Cerebellar cortex (tissue), 1 donor: ENCODE measurements around the gene PIK3R6.
A peak's percentile ranks its signal among the peaks of the same experiment; 100 is the strongest.
"Not testable (repeated sequence)": the region's sequence is repeated elsewhere in the genome, so short reads cannot be mapped to it uniquely, and the experiment has no call there.

Experiments
- DNase-seq: peaks from one replicate; pipeline ENCODE4 v3.0.0-alpha.2; 2015; ENCODE audit warnings: low spot score

Gene PIK3R6

DNA sequence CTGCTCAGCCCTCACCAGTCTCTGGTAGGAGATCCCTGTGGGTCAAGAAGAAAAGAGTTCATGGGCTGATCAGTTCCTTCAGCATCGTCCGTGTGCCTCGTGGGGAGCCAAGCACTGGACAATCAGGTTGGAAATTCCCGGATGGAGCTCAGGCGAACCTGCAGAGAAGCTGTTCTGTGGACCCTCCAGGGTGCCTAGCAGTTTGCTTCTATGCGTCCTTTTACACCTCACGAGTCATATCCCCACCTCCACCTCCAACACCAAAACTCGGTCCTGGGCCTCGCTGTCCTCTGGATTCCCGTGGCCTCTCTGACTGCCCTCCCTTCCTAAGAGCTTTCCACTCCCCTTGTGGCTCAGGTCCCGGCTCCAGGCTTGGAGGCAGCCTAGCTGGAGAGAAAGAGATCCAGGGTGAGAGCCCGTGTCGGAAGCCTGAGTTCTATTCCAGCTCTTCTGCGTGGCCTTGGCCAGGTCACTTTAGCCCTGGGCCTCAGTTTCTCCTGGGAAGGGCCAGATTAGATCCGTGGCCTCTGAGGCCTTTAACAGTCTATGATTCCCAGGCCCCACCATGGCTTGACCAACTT is 26.2 kb upstream of the PIK3R6 start:
- DNase-seq = no peak

DNA sequence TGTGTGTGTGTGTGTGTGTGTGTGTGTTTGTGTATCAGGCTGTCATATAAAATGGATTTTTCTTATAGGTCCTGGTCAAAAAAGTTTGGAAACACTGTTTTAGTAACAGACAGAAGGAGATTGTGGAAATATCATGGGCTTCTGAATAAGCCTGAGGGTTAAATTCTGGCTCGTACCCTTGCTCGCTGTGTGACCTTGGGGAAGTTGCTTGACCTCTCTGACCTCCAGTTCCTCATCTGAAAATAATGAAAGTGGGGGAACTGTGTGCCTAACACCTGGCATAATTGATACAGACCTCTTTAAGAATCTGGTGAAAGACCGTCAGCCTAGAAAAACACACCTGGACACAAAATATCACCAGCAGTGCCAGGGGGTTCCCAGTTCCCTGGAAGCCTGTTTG is 25.6 kb upstream of the PIK3R6 start:
- DNase-seq = no peak

DNA sequence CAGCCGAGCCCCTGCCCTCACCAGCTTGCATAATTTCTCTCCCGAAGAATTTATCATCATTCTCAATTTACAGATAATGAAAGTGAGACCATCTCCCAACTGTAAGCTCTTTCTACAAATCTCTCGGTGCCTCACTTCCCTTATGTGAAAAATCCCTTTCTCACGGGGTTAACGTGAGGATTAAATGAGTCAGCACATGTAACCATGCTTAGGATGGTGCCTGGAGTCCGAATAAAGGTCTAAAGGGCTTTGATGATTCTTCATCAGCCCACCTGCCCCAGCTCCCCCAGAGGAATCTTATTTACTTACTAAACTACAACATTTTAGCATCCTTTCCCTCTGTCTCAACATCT is 24.8 kb upstream of the PIK3R6 start:
- DNase-seq = no peak

DNA sequence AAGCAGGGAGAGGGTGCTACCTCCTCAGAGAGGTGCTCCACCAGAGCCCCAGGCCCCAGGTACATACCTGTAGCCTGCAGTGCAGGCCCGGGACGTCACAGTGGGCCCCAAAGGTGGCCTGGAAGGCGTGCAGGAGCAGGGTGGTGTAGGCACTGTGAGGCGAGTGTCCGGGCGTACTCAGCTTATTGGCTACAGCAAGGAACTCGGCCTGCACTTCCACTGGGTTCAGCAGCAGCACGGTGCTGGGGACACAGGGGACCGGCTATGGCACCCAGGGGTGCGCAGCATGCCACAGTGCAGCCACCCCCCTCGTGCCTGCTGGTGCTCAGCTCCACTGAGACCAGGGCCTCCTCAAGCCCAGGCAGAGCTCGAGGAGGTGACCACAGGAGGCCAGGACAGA is 23.2 kb upstream of the PIK3R6 start:
- DNase-seq = no peak

DNA sequence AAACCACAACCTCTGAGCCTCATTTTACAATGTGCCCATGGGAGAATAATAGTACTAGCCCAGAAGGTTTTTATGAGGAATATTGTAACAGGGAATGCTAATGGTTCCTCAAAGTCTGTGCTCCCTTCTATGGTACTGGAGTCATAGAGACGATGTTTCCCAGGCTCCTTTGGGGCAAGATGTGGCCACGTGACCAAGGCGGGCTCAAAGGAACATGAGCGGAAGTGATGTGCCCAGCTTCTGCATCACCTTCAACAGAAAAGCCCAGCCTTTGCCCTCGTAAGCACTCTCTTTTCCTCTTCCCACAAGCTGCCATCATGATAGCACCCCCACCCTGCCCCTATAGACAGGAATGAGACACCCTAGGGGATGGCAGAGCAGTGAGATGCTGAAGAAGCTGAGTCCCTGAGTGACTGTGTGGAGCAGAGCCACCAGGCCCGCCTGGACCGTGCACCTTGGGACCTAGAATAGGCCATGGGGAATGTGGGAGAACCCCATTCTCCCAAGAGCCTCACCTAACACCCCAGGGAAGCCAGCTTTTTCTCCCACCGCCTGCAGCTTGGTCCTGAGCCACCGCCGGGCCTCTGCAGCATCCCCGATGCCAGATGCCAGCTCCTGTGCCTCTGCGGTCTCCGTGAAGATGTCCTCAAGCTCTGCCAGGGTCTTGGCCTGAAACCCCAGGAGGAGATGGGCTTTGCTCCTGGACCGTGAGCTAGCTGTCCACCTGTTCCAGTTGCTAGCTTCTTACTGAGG is 22.2 kb upstream of the PIK3R6 start:
- DNase-seq = no peak

DNA sequence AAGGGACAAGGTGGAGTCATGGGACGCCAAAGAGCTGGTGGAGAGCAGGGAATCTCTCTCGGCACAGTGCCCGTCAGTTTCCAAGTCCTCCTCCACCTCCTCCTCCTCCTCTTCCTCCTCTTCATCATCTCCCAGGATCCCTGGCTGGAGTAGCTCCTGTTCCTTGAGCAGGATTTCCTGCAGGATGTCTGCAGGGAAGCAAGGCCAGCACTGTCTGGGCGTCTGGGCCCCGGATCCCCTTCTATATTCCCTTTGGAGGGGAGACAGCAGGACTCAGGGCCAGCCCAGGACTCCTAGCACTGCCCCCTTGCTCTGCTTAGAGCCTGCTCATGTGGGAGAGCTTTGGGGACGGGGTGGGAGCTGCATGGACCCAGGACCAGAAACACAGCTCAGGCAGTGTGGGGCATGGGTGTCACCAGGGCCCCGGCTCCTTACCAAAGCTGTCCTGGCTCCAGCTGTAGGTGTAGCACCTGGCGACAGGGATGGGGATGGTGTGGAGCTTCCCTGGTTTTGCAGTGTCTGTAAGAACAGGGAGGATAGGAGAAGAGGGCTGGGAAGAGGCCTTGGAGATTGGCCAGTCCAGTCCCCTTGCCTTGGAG is 21.3 kb upstream of the PIK3R6 start:
- no peak for DNase-seq

DNA sequence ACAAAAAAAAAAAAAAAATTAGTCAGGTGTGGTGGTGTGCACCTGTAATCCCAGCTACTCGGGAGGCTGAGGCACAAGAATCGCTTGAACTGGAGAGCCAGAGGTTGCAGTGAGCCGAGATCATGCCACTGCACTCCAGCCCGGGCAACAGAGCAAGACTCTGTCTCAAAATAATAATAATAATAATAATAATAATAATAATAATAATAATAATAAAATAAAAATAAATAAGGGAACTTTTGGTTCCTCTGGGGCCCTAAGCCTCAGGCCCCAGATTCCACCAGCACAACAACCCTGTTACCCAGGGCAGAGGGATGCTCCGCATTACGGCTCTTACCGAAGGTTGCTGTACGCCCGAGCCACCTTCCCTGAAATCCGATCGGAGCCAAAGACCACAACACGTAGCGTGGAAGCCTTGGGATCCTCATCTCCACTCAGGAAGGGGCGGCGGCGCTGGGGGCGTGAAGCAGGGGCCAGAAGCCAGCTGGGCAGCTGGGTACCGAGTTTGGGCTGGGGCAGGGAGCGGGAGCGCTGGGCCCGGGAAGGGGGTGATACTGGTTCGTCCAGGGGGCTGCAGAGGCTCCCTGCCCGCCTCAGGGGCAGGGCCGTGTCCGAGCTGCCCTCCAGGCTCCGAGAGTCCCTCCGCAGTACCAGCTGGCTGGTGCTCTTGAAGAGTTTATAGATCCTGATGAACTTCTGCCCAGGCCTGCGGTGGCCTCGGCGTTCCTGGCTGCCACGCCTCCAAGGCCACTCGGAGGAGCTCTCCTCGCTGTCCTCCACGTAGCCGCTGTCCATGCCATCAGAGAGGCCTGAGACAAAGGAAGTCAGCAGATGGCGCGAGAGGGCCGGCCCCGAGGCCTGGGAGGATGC is 20.6 kb upstream of the PIK3R6 start:
- DNase-seq = peak; percentile 23

DNA sequence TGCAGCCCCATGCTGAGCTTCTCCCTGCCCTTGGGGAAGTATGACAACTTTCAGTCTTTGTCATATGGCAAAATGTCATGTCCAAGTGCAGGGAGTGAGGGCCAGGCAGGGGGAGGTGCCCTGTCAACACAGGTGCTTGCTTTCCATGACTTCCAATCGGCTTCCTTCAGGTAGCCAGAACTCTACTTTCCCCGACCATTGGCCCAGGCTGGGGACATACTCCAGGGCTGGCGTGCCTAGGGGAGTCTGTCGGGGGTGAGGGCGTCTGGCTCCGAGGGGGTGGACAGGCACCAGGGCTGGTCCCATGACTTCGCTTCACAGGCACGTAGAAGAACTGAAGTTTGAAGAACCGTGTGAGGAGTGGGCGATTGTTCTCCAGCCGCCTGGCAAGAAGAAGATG is 19.8 kb upstream of the PIK3R6 start:
- DNase-seq = no peak

DNA sequence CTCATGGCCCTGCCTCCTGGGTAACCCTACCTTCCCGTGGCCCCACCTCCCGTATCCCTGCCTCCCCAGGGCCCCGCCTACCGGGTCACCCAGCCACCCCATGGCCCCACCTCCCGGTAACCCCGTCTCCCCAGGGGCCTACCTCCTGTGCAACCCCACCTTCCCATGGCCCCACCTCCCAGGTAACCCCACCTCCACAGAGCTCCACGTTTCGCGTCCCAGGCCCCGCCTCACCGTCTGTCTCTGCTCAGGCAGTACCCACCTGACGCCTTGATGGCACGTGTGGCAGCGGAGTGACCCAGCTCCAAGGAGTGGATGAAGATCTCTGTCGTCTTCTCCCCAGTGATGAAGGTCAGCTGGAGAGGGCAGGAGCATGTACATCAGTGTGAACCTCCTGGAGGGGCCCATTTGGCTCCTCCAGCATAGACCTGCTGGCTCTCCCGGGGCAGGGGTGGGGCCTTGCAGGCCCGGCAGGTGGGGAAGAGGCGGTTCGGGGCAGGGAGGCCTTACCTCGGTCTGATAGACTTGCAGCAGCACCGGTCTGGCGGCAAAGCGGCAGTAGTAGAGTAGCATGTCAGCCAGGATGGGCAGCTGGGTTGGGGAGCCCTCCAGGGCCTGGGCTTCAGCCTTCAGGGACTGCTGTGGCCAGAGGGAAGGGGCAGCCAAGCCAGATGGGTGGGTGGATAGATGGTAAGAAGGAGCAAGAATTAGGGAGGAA is 18.7 kb upstream of the PIK3R6 start:
- DNase-seq = no peak

DNA sequence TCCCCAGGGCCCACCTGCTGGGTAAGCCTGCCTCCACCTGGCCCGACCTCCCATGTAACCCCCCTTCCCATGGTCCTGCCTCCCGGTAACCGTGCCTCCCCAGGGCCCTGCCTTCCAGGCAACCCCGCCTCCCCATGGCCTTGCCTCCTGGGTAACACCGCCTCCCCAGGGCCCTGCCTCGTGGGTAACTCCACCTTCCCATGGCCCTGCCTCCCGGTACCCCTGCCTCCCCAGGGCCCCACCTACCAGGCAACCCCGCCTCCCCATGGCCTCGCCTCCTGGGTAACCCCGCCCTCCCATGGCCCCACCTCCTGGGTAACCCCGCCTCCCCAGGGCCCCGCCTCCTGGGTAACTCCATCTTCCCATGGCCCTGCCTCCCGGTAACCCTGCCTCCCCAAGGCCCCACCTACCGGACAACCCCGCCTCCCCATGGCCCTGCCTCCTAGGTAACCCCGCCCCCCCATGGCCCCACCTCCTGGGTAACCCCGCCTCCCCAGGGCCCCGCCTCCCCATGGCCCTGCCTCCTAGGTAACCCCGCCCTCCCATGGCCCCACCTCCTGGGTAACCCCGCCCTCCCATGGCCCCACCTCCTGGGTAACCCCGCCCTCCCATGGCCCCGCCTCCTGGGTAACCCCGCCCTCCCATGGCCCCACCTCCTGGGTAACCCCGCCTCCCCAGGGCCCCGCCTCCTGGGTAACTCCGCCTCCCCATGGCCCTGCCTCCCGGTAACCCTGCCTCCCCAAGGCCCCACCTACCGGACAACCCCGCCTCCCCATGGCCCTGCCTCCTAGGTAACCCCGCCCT is 17.9 kb upstream of the PIK3R6 start:
- DNase-seq = not testable (repeated sequence)

DNA sequence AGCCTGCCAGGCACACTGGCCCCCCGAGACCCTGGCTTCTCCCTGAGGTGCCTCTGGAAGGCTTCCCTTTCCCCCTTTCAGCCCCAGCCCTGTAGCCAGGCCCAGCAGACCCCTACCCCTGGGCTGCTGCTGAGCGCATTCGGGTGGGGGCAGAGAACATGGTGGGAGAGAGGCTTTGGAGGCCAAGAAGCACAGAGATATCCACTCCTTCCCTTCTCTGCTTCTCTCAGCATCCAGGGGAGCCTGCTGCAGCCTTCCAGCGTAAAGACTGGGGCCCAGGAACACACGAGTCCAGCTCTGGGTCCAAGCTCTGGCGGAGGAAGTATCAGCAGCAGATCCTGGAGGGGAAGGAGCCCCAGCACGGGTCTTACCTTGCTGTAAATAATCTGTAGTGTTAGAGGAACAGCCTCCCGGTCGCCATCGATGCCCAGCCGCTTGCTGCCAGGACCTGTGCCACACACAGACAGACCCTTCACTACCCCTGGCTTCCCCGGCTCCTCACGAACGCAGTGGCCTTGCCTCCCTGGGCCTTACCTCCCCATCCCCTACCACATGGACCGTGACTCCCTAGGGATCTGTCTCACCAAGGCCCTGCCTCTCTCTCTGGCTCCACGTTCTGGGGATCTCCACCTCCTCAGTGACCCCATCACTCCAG is 17.0 kb upstream of the PIK3R6 start:
- DNase-seq = no peak

DNA sequence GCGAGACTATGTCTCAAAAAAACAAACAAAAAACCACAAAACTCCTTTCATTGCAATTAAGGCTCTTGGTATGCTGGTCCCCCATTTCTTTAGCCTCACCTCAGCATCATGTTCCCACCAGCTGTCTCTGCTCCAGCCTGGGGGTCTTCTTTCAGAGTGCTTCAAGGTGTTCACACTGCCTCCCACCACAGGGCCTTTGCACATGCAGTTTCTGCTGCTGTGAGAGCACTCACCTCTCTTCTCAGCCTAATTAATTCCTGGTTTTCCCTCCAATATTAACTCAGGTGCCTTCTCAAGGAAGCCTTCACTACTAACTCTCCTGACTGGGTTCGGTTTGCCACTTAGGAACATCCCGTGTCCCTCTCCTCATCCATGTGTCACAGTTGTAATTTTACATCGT is 15.9 kb upstream of the PIK3R6 start:
- DNase-seq = no peak

DNA sequence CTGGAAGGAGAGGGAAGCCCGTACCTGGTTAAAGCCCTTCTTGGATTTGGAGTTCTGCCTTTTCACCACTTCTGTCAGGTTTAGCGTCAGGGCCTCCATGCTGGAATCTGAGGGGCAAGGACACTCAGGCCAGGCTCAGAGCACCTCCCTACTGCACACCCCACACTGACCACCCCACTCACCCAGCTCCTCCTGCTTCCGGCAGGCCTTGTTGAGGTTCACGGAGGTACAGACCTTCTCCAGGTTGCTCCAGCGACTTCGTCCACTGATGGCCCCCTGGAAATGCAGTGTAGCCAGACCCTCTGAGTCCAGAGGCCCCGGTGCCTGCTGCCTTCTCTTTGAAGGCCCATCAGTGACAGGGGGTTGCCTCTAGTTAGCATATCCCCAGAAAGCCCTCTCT is 14.1 kb upstream of the PIK3R6 start:
- no peak for DNase-seq

DNA sequence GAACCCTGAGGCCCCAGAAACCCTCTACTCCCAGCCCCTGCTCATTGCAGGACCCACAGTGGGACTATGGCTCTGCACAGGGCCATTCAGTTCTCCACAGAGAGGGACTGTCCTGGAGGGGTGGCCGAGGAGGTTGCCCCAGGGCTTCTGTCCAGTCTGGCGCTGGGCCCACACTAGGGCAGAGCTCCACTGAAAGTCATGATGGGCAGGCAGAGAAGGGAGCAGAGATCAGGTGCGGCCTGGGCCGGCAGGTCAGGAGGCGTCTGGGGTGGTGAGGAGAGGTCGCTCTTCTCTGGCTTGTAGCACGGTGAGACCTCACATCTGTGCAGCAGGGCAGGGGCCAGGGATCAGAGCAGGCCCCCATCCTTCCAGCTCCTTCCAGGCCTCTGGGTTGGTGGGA is 13.0 kb upstream of the PIK3R6 start:
- no peak for DNase-seq

DNA sequence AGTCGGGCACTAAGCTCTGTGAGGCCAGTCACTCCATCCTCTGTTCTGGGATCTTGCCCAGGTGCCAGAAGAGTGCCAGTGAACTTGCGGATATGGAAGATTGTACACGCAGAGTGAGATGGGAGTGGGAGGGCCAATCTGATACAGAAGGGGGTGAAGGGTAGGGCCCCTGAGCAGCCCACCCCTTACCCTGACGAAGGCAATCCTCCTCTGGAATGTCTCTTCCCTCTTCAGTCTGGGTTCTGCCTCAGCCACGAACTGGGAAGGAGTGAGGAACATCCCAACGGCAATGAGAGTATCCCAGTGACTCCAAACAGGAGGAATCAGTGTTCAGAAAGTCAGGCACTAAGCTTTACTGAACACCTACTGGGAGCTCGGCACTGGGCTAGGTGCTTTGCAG is 11.9 kb upstream of the PIK3R6 start:
- no peak for DNase-seq

DNA sequence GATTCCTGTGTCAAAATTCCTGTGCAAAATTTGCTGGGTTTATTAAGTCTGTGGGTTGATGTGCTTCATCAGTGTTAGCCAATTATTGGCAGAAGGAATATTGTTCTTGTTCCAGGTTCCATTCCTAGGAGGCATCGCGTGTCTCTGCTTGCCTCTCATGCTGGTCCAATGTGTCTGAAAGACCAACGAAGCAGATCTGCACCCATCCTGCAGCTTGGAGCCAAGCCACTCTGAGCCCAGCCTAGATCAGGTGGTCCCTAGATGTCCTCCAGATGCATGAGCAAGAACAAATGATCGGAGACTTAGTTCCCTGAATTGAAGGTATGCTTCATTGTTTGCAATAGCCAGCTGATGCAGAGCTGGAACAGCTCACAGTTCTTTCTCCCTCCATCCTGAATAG is 10.5 kb upstream of the PIK3R6 start:
- DNase-seq = no peak

DNA sequence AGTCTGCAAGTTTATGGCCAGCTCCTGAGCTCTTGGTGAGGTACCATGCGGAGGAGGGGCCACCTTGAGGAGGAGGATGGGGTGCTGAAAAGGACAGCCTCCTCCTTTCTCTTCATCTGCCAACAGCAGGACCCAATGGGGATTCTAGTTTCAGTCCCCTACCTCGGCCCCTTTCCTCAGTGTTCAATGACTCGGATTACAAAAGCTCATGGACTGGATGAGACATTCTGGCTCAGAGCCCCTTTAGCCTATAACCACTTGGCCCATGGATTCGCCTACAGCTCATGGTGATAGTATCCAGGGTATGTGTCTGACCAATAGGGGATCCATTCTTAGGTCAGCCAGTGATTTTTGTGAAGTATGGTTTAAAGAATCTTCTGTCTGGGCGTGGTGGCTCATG is 8.5 kb upstream of the PIK3R6 start:
- no peak for DNase-seq

DNA sequence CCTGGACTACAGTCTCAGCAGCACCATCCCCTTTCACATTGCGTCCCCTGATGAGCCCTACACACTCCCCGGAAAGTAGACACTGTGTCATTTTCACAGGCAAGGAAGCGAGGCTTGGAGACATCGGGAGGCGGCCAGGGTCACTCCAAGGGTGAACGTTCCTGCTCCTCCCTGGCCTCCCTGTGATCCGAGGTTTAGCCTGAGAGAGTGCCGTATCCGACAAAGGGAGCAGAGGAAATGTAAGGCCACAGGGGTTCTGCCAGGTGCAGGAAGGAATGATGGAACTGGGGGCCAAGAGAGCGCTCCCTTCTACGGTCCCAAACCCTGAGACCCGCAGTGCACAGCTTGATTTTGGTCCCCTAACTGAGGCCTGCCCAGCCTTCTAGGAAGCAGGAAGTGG is 8.0 kb upstream of the PIK3R6 start:
- DNase-seq = no peak

DNA sequence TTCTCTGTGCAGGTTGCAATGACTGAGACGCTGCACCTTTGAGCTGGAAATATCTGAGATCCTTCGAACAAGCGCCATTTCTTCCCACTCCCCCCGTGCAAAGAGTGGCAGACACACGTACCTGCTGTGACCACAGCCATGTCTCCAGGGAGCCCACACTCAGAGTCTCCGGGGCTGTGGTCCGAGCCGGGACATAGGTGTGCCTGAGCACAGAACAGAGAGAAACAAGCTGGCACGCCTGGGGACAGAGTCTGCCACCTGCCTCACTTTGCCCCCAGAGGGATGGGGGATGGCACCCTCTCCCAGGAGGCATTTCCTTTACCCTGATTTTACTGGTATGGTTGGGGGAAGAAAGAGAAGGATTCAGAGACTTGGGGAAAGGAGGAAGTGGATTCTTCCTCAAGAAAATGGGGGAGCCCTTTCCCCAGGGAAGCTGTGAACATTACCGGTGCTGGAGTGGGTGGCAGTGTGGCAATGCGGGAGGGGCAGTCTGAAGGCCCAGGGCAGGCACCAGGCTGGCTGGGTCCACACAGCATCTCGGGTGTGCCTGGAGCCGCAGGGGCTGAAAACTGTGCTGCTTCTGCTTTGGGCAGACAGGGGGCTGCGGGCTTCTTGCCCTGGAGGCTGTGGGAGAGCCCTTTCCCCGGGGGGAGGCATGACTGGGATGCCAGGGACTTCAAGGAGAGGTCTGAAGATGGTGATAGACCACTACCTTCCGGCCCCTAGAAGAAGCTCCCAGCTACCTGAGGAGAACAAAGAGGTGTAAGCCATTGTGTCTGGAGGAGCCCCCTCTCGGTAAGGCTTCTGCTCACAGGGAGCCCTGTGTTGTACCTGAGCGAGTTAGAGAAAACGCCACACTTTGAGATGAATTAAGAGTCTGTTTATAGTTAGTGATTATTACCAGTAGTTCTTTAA is 6.6 kb upstream of the PIK3R6 start:
- DNase-seq = no peak
